Measurements from ENCODE around the gene MYOM3.

- TF ChIP-seq POLR2A (IDR thresholded peaks at IDR 0.05) (no peak), POLR2AphosphoS5 (IDR thresholded peaks at IDR 0.05) (no peak), EP300 (IDR thresholded peaks at IDR 0.05) (no peak)
Observed at GRCh38 chr1:24155011-24155782, 43.3 kb upstream of the MYOM3 start.
